Activated CD4-positive, alpha-beta memory T cell treated with anti-CD3 and anti-CD28 coated beads for 36 hours (primary cell): ENCODE results near the gene GALNT4. TPM values are rescaled to one million over a fixed set of nuclear protein-coding genes. Genes with fewer than 3 reads are reported as not detected.

Experiments used
- CTCF ChIA-PET: fragments of 350-600 bp; sonication (Branson Sonifier 250); formaldehyde crosslinking; loops from one replicate; lab custom pipeline; 2021; ENCODE audit warnings: antibody characterized with exemption, inconsistent platforms; lab: Charles Lee
- POLR2A ChIA-PET: fragments of 350-600 bp; sonication (Branson Sonifier 250); formaldehyde crosslinking; loops from one replicate; lab custom pipeline; 2021; ENCODE audit warnings: antibody characterized with exemption; lab: Charles Lee
- DNase-seq: peaks from one replicate; pipeline ENCODE4 v3.0.0-alpha.2; 2020
- H3K27ac Mint-ChIP-seq: one replicate; pipeline ENCODE4 v1.8.0; 2021; ENCODE audit warnings: mixed read lengths
- H3K27me3 Mint-ChIP-seq: one replicate; pipeline ENCODE4 v1.8.0; 2021; ENCODE audit warnings: mixed read lengths
- H3K36me3 Mint-ChIP-seq: one replicate; pipeline ENCODE4 v1.8.0; 2021; ENCODE audit warnings: mixed read lengths
- H3K4me1 Mint-ChIP-seq: one replicate; pipeline ENCODE4 v1.8.0; 2021; ENCODE audit warnings: low read depth, mixed read lengths
- H3K4me3 Mint-ChIP-seq: one replicate; pipeline ENCODE4 v1.8.0; 2021; ENCODE audit warnings: mild to moderate bottlenecking, mixed read lengths
- H3K9me3 Mint-ChIP-seq: one replicate; pipeline ENCODE4 v1.8.0; 2021; ENCODE audit warnings: mixed read lengths
- intact Hi-C: fragments of 100-400 bp; cut with micrococcal nuclease; formaldehyde crosslinking; loops from one replicate; pipeline ENCODE4 v1.15.1; 2023
- total RNA-seq, 2 experiments: library from RNA; stranded (reverse); gene quantifications; one replicate each; pipeline ENCODE4 v1.2.3, GENCODE V29; 2021

Gene GALNT4
- total RNA-seq, 2 experiments from 2014 or later = 5.8 to 6.0 TPM

- no peak overlapping the region for H3K4me3 Mint-ChIP-seq
- no peak overlapping the region for H3K27ac Mint-ChIP-seq
- POLR2A ChIA-PET = no interaction called here
- H3K27me3 Mint-ChIP-seq = no peaks in the 10 kb centered on the region
- intact Hi-C loops = no loop called here
- no peaks in the 10 kb centered on the region for H3K9me3 Mint-ChIP-seq
- peaks cover 16% of the 10 kb centered on the region for H3K4me1 Mint-ChIP-seq
- no peaks in the 10 kb centered on the region for H3K36me3 Mint-ChIP-seq
- CTCF ChIA-PET = interaction anchor here (0.9 to 1.2 kb wide), 2 partner anchors 12 to 36 kb away, joined by 3 to 4 read pairs; no protein-coding TSS in a partner anchor
- no peak for DNase-seq
Measured at GRCh38 chr12:89507015-89507824, 17.4 kb downstream of the GALNT4 start.

- POLR2A ChIA-PET = no interaction called here
- CTCF ChIA-PET = interaction anchor here (1.3 kb wide), 1 partner anchor 19 kb away, joined by 4 read pairs; no protein-coding TSS in a partner anchor
- no peaks in the 10 kb centered on the region for H3K36me3 Mint-ChIP-seq
- H3K27ac Mint-ChIP-seq = no peak overlapping the region
- H3K27me3 Mint-ChIP-seq = no peaks in the 10 kb centered on the region
- intact Hi-C loops = no loop called here
- no peaks in the 10 kb centered on the region for H3K9me3 Mint-ChIP-seq
- H3K4me1 Mint-ChIP-seq = peaks cover 16% of the 10 kb centered on the region
- no peak for DNase-seq
- no peak overlapping the region for H3K4me3 Mint-ChIP-seq
Measured at GRCh38 chr12:89506050-89506449, 18.5 kb downstream of the GALNT4 start.

GRCh38 chr12:89504560-89505346 lies 19.8 kb downstream of the GALNT4 start:
- CTCF ChIA-PET = interaction anchor here (1.3 kb wide), 1 partner anchor 20 kb away, joined by 4 read pairs; no protein-coding TSS in a partner anchor
- intact Hi-C loops = no loop called here
- H3K4me1 Mint-ChIP-seq = peaks cover 11% of the 10 kb centered on the region
- peaks cover 5% of the 10 kb centered on the region for H3K36me3 Mint-ChIP-seq
- POLR2A ChIA-PET = no interaction called here
- DNase-seq = no peak
- no peak overlapping the region for H3K27ac Mint-ChIP-seq
- no peak overlapping the region for H3K4me3 Mint-ChIP-seq
- H3K9me3 Mint-ChIP-seq = no peaks in the 10 kb centered on the region
- H3K27me3 Mint-ChIP-seq = no peaks in the 10 kb centered on the region

- Mint-ChIP-seq H3K36me3 (peaks cover 12% of the 10 kb centered on the region), H3K27me3 (no peaks in the 10 kb centered on the region), H3K4me1 (peaks cover 9% of the 10 kb centered on the region), H3K27ac (no peak overlapping the region), H3K9me3 (no peaks in the 10 kb centered on the region), H3K4me3 (no peak overlapping the region)
- POLR2A ChIA-PET = no interaction called here
- no peak for DNase-seq
- CTCF ChIA-PET = no interaction called here
- intact Hi-C loops = no loop called here
Measured at GRCh38 chr12:89501793-89502192, 22.8 kb downstream of the GALNT4 start.

- Mint-ChIP-seq H3K4me3 (no peak overlapping the region), H3K27me3 (no peaks in the 10 kb centered on the region), H3K9me3 (no peaks in the 10 kb centered on the region), H3K36me3 (peaks cover 12% of the 10 kb centered on the region), H3K4me1 (peaks cover 12% of the 10 kb centered on the region), H3K27ac (no peak overlapping the region)
- CTCF ChIA-PET = no interaction called here
- POLR2A ChIA-PET = no interaction called here
- no peak for DNase-seq
- intact Hi-C loops = loop anchor here (10.0 kb wide), 2 partner anchors 355 to 1255 kb away; no protein-coding TSS in a partner anchor
Measured at GRCh38 chr12:89499857-89500256, 24.7 kb downstream of the GALNT4 start.

- Mint-ChIP-seq H3K9me3 (no peaks in the 10 kb centered on the region), H3K27ac (no peak overlapping the region), H3K36me3 (peaks cover 21% of the 10 kb centered on the region), H3K4me1 (peaks cover 30% of the 10 kb centered on the region), H3K4me3 (no peak overlapping the region), H3K27me3 (no peaks in the 10 kb centered on the region)
- DNase-seq = no peak
- CTCF ChIA-PET = interaction anchor here (1.2 to 1.6 kb wide), 2 partner anchors 27 kb away, joined by 4 to 8 read pairs; partner anchors contain the start of gene GALNT4
- POLR2A ChIA-PET = interaction anchor here (1.4 kb wide), 1 partner anchor 27 kb away, joined by 5 read pairs; the partner anchor contains the start of gene GALNT4
- intact Hi-C loops = loop anchor here (10.0 kb wide), 2 partner anchors 357 to 1253 kb away; no protein-coding TSS in a partner anchor
Measured at GRCh38 chr12:89497467-89497866, 27.1 kb downstream of the GALNT4 start.

GRCh38 chr12:89497005-89497404 lies 27.6 kb downstream of the GALNT4 start:
- POLR2A ChIA-PET = interaction anchor here (1.3 to 1.4 kb wide), 2 partner anchors 12 to 27 kb away, joined by 3 to 5 read pairs; partner anchors contain the start of gene GALNT4
- intact Hi-C loops = loop anchor here (10.0 kb wide), 2 partner anchors 358 to 1252 kb away; no protein-coding TSS in a partner anchor
- peaks cover 21% of the 10 kb centered on the region for H3K36me3 Mint-ChIP-seq

GRCh38 chr12:89494411-89495231 lies 30.0 kb downstream of the GALNT4 start:
- H3K4me1 Mint-ChIP-seq = peaks cover 30% of the 10 kb centered on the region
- H3K27ac Mint-ChIP-seq = peak overlapping the region; percentile 99
- POLR2A ChIA-PET = interaction anchor here (0.6 to 2.4 kb wide), 5 partner anchors 30 to 1353 kb away, joined by 3 to 23 read pairs (median 4); partner anchors contain the start of genes CEP290, GALNT4, POC1B and TMTC3
- CTCF ChIA-PET = interaction anchor here (1.0 to 2.6 kb wide), 10 partner anchors 23 to 477 kb away, joined by 3 to 8 read pairs (median 4); partner anchors contain the start of genes DUSP6, GALNT4 and POC1B
- H3K27me3 Mint-ChIP-seq = no peaks in the 10 kb centered on the region
- DNase-seq = peak; percentile 71
- no peaks in the 10 kb centered on the region for H3K9me3 Mint-ChIP-seq
- H3K36me3 Mint-ChIP-seq = peaks cover 28% of the 10 kb centered on the region
- H3K4me3 Mint-ChIP-seq = peak overlapping the region; percentile 36
- intact Hi-C loops = loop anchor here (1.0 to 10.0 kb wide), 15 partner anchors 22 to 1250 kb away; partner anchors contain the start of gene POC1B

More at GRCh38 chr12:89497005-89497404, 27.6 kb downstream of the GALNT4 start:
- CTCF ChIA-PET = interaction anchor here (0.5 to 1.7 kb wide), 4 partner anchors 27 to 151 kb away, joined by 3 to 8 read pairs (median 4); partner anchors contain the start of gene GALNT4
- Mint-ChIP-seq H3K4me3 (no peak overlapping the region), H3K4me1 (peaks cover 30% of the 10 kb centered on the region), H3K27me3 (no peaks in the 10 kb centered on the region), H3K27ac (no peak overlapping the region), H3K9me3 (no peaks in the 10 kb centered on the region)
- no peak for DNase-seq

GRCh38 chr12:89493670-89494302 lies 30.8 kb downstream of the GALNT4 start:
- Mint-ChIP-seq H3K9me3 (no peaks in the 10 kb centered on the region), H3K36me3 (peaks cover 27% of the 10 kb centered on the region), H3K4me3 (no peak overlapping the region), H3K27me3 (no peaks in the 10 kb centered on the region), H3K4me1 (peaks cover 30% of the 10 kb centered on the region), H3K27ac (peak overlapping the region; percentile 99)
- CTCF ChIA-PET = interaction anchor here (0.9 to 2.6 kb wide), 7 partner anchors 23 to 443 kb away, joined by 3 to 8 read pairs (median 4); partner anchors contain the start of genes GALNT4 and POC1B
- intact Hi-C loops = loop anchor here (1.0 to 10.0 kb wide), 13 partner anchors 21 to 1249 kb away; partner anchors contain the start of gene POC1B
- DNase-seq = no peak
- POLR2A ChIA-PET = interaction anchor here (0.7 to 2.4 kb wide), 3 partner anchors 25 to 455 kb away, joined by 3 to 23 read pairs (median 7); partner anchors contain the start of genes GALNT4 and POC1B

- Mint-ChIP-seq H3K36me3 (peaks cover 28% of the 10 kb centered on the region), H3K27ac (peak overlapping the region; percentile 16), H3K4me1 (peaks cover 30% of the 10 kb centered on the region), H3K4me3 (no peak overlapping the region), H3K9me3 (no peaks in the 10 kb centered on the region), H3K27me3 (no peaks in the 10 kb centered on the region)
- CTCF ChIA-PET = interaction anchor here (0.5 to 2.6 kb wide), 2 partner anchors 28 to 32 kb away, joined by 3 to 8 read pairs; partner anchors contain the start of gene GALNT4
- intact Hi-C loops = loop anchor here (10.0 kb wide), 2 partner anchors 362 to 1248 kb away; no protein-coding TSS in a partner anchor
- DNase-seq = no peak
- POLR2A ChIA-PET = no interaction called here
Measured at GRCh38 chr12:89492883-89493282, 31.7 kb downstream of the GALNT4 start.
